Measurements from ENCODE around the gene METTL6.

METTL6 gene

GRCh38 chr3:15440891-15441290 is 13.5 kb upstream of the METTL6 start:
- H3K36me3 ChIP-seq (ENCODE audit: low read depth), result peaks cover 64% of the 10 kb centered on the region
- H3K4me3 ChIP-seq (ENCODE audit: severe bottlenecking), result no peak overlapping the region
- ATAC-seq (ENCODE audit: low read depth) (peak; percentile 81), DNase-seq (ENCODE audit: low spot score) (no peak)
- no peak for TF ChIP-seq CTCF (IDR thresholded peaks at IDR 0.05; ENCODE audit: poor library complexity, severe bottlenecking)
- no peaks in the 10 kb centered on the region for H3K27me3 ChIP-seq (ENCODE audit: insufficient read depth, poor library complexity, severe bottlenecking)
- H3K9me3 ChIP-seq (ENCODE audit: severe bottlenecking), result no peaks in the 10 kb centered on the region
- H3K4me1 ChIP-seq (ENCODE audit: insufficient read depth, poor library complexity, severe bottlenecking), result peaks cover 21% of the 10 kb centered on the region
- H3K27ac ChIP-seq (ENCODE audit: poor library complexity, severe bottlenecking), result peak overlapping the region; percentile 62

GRCh38 chr3:15439476-15439875 is 12.1 kb upstream of the METTL6 start:
- Histone ChIP-seq H3K36me3 (ENCODE audit: low read depth) (peaks cover 78% of the 10 kb centered on the region), H3K27ac (ENCODE audit: poor library complexity, severe bottlenecking) (peak overlapping the region; percentile 62), H3K4me3 (ENCODE audit: severe bottlenecking) (no peak overlapping the region), H3K9me3 (ENCODE audit: severe bottlenecking) (no peaks in the 10 kb centered on the region), H3K4me1 (ENCODE audit: insufficient read depth, poor library complexity, severe bottlenecking) (peaks cover 21% of the 10 kb centered on the region), H3K27me3 (ENCODE audit: insufficient read depth, poor library complexity, severe bottlenecking) (no peaks in the 10 kb centered on the region)
- TF ChIP-seq CTCF (IDR thresholded peaks at IDR 0.05; ENCODE audit: poor library complexity, severe bottlenecking), result no peak
- DNase-seq (ENCODE audit: low spot score) (no peak), ATAC-seq (ENCODE audit: low read depth) (no peak)

GRCh38 chr3:15438983-15439382 is 11.6 kb upstream of the METTL6 start:
- Histone ChIP-seq H3K36me3 (ENCODE audit: low read depth) (peaks cover 83% of the 10 kb centered on the region), H3K4me3 (ENCODE audit: severe bottlenecking) (no peak overlapping the region), H3K4me1 (ENCODE audit: insufficient read depth, poor library complexity, severe bottlenecking) (peaks cover 21% of the 10 kb centered on the region), H3K27ac (ENCODE audit: poor library complexity, severe bottlenecking) (peak overlapping the region; percentile 62), H3K9me3 (ENCODE audit: severe bottlenecking) (no peaks in the 10 kb centered on the region), H3K27me3 (ENCODE audit: insufficient read depth, poor library complexity, severe bottlenecking) (no peaks in the 10 kb centered on the region)
- ATAC-seq (ENCODE audit: low read depth), result peak; percentile 42; the same call in 1 of the 3 replicates
- no peak for TF ChIP-seq CTCF (IDR thresholded peaks at IDR 0.05; ENCODE audit: poor library complexity, severe bottlenecking)
- no peak for DNase-seq (ENCODE audit: low spot score)

- ATAC-seq (ENCODE audit: low read depth), result no peak
- no peak for TF ChIP-seq CTCF (IDR thresholded peaks at IDR 0.05; ENCODE audit: poor library complexity, severe bottlenecking)
- no peak overlapping the region for H3K27ac ChIP-seq (ENCODE audit: poor library complexity, severe bottlenecking)
- peaks cover 21% of the 10 kb centered on the region for H3K4me1 ChIP-seq (ENCODE audit: insufficient read depth, poor library complexity, severe bottlenecking)
- no peaks in the 10 kb centered on the region for H3K9me3 ChIP-seq (ENCODE audit: severe bottlenecking)
- H3K27me3 ChIP-seq (ENCODE audit: insufficient read depth, poor library complexity, severe bottlenecking), result no peaks in the 10 kb centered on the region
- H3K36me3 ChIP-seq (ENCODE audit: low read depth), result peaks cover 94% of the 10 kb centered on the region
- no peak overlapping the region for H3K4me3 ChIP-seq (ENCODE audit: severe bottlenecking)
- DNase-seq (ENCODE audit: low spot score), result no peak
Measured at GRCh38 chr3:15436246-15436645, 8.9 kb upstream of the METTL6 start.

GRCh38 chr3:15434756-15435155 is 7.4 kb upstream of the METTL6 start:
- DNase-seq (ENCODE audit: low spot score), result no peak
- ATAC-seq (ENCODE audit: low read depth), result no peak
- Histone ChIP-seq H3K9me3 (ENCODE audit: severe bottlenecking) (no peaks in the 10 kb centered on the region), H3K27ac (ENCODE audit: poor library complexity, severe bottlenecking) (no peak overlapping the region), H3K27me3 (ENCODE audit: insufficient read depth, poor library complexity, severe bottlenecking) (no peaks in the 10 kb centered on the region), H3K36me3 (ENCODE audit: low read depth) (peaks cover 93% of the 10 kb centered on the region), H3K4me3 (ENCODE audit: severe bottlenecking) (no peak overlapping the region), H3K4me1 (ENCODE audit: insufficient read depth, poor library complexity, severe bottlenecking) (peaks cover 7% of the 10 kb centered on the region)
- no peak for TF ChIP-seq CTCF (IDR thresholded peaks at IDR 0.05; ENCODE audit: poor library complexity, severe bottlenecking)
